Stimulated activated naive CD4-positive, alpha-beta T cell (primary cell): ENCODE results near the gene C19orf33.

Experiments
- DNase-seq, 6 experiments: peaks; one replicate each; lab custom pipeline; 2025; lab: John Stamatoyannopoulos, UW

C19orf33 gene

DNA sequence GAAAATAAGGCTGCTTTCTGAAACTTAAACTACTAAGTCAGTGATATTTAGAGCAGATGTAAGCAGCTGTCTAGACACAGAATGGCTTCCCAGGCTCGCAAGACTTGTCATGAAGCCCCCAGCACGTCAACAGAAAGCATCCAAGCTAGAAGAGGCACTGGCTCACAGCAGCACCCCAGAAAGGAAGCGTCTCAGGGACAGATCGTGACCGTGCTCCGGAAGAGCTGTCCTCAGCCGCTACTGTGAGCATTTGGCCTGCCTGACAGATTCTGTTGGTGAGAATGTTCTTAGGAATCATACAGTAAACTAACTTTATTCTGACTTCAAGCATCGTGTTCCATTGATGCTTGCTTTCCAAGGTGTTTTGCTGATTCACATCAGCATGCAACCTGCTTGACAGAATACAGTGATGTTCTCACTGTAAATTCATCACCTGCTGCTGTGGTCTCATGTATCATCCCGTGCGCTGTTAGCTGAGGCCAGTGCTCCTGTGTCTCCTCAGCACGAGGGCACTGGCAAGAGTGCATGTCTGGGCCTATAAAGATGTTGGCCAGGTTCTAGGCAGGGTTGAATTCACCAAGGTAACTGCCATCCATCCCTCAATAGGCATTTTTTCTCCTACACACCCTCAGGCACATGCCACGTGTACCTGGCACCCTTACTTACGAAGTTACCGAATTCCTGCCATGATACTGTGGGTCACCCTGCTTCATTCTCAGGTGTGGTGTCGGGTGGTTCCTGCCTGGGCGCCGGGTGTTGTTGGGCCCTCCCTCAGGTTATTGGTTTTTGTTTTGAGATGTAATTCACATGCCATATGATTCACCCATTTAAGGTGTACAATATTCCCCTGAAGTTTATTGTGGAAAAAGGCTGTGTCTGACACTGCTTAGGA is 23.8 kb upstream of the C19orf33 start:
- DNase-seq: no peak

DNA sequence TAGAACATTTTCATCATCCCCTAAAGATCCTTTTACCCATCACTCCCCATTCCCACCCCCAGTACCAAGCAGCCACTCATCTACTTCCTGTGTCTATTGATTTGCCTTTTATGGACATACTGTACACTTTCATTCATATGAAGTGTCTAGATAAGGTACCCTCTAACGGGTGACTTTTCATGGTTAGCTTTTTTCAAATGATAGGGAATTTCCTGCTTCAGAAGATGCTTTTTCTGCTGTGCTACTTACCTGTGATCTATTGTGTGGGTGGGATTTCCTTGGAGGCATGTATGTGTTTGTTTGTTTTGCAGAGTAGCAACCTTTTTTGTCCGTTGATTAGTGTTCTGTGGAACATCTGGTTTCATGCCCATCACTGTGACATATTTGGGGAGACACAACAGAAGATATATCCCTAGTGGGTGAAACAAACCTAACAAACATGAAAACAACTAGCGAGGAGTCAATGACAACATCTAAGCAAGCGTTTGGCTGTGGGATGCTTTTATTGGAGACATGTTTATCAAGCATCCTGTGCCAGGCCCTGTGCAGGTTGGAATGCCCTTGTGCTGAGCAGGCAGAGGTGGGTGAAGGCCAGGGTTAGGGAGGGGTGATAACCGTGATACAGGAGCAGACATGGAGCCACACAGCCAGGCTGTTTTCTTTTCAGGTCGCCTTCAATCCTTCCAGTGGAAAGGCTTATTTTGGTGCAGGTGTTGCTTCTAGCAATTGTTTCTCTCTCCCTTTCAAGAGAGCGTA is 22.1 kb upstream of the C19orf33 start:
- DNase-seq: no peak

DNA sequence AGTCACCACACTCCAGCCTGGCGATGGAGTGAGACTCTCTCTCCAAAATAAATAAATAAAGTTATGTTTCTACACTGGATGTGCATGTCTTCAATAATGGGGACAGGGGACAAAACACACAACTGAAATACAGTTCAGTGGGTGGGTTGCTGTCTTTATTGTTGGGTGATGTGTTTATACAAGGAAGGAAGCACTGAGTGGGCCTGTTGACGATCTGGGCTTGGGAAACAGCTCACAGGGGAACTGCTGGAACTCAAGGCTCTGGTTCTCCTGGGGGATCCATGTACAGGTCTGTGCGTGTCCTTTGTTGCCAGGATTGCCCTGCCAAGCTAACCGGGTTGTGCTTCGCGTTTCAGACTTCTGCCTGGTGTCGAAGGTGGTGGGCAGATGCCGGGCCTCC is 20.8 kb upstream of the C19orf33 start:
- no peak for DNase-seq

DNA sequence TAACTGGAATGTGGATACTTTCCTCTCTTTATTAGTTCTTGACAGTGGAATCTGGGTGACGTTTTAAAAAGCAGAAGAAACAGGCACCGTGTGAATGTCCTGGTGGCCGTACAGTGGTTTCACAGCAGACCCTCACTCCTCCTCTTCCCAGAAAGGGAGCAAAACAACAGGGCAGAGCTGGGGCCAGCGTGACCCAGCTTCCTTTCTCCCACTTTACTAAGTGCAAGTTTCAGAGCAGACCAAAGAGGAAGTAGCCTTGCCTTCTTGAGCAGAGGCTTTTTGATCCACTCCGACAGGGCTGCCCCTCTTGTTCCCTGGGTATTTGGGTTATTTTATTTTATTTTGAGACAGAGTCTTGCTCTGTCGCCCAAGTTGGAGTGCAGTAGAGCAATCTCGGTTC is 19.6 kb upstream of the C19orf33 start:
- DNase-seq: no peak

DNA sequence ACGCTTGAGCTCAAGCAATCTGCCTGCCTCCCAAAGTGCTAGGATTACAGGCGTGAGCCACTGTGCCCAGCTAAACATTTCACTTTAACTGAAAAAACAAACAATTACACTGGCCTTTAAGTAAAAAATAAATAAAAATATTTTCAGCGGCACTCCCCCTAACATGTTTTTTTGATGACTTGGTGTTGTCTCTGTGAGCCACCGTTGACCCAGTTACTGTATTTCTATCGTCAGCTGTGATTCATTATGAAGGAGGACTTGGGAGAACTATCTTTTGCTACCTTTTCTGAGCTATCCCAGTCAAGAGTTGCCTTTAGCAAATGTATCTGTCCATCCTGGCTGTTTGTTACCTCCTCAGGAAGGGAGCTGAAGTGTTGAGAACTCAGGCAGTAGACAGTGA is 18.5 kb upstream of the C19orf33 start:
- DNase-seq: no peak

DNA sequence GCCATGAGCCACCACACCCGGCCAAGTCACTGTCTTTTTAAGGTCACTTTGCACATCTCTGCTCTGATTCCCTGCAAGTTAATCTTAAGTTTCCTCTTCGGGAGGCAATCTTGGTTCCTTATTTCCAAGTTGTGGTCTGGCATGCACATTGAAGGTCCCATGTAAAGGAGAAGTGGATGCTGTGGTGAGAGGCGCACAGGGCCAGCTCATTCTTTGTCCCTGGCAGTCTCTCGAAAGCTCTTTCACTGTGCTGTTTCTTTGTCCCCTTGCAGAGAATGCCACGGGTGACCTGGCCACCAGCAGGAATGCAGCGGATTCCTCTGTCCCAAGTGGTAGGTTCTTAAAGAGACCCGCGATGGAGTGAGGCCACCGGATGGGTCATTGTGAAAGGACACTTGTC is 16.4 kb upstream of the C19orf33 start:
- DNase-seq: no peak

DNA sequence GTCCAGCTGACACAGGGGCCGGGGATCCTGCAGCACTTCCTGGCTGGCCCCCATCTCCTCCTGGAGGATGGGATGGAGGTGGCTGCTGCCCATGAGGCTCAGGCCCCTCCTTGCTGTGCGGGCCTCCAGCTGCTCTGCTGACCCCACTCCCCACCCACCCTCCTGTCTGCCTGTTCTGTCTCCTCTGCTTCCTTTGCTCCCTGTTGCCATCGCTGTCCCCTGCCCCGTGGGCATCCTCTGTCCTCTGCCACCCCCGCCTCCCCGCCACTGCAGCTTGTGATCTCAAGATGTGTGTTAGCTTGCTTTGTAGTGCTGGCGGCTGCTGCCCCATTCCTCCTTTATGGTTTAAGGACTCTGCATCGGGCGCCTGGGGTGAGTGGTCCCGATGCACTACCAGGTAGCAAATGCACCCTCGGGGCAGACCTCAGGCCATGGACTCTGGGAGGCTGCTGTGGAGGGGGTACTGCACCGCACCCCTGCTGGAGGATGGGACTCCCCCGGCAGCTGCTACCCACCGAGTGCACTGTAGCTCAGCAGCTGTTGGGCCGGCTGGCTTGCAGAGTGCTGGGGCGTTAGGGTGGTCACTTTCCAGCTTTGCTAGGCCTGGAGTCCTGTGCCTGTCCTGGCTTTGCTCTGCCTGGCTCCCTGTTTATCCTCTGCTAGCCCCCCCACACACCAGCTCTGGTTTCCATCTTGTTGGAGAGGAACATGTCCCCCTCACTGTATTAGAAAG is 15.8 kb upstream of the C19orf33 start:
- no peak for DNase-seq

DNA sequence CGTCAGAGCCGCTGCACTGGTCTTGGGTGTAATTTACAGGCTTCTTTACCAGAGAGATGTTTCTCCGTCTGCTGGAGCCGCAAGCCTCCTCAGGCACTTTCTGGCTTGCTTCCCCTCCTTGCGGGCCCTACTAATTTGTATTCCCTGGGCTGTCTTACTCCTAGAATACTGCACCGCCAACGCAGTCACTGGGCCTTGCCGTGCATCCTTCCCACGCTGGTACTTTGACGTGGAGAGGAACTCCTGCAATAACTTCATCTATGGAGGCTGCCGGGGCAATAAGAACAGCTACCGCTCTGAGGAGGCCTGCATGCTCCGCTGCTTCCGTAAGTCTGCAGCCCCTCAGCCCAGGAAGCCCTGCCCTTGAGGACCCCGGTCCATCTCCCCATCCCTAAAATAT is 14.1 kb upstream of the C19orf33 start:
- DNase-seq: no peak

DNA sequence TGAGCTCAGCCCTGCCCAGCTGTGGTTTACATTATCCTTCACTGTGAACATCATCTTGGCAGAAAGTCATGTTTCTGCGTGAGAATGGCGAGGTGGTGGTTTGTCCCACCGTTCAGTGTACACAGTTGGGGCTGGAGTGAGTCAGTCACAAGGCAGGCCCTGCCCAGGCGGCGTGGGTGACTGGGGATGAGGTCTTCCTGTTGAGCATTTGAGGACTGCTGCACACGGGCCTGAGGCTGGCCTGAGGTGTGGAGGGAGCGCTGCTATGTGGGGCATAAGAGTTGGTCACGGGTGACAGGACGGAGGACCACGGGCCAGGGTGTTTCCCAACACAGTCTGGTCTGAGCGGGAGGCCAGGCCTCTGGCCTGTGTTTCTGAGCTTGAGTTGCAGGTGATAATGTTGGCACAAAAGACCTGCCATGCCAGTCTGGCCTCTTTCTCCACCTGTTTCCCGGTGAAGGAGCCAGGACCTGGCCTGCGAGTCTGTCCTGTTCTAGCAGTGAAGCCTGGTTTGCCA is 13.4 kb upstream of the C19orf33 start:
- no peak for DNase-seq

DNA sequence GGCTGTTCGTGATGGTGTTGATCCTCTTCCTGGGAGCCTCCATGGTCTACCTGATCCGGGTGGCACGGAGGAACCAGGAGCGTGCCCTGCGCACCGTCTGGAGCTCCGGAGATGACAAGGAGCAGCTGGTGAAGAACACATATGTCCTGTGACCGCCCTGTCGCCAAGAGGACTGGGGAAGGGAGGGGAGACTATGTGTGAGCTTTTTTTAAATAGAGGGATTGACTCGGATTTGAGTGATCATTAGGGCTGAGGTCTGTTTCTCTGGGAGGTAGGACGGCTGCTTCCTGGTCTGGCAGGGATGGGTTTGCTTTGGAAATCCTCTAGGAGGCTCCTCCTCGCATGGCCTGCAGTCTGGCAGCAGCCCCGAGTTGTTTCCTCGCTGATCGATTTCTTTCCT is 12.2 kb upstream of the C19orf33 start:
- no peak for DNase-seq

DNA sequence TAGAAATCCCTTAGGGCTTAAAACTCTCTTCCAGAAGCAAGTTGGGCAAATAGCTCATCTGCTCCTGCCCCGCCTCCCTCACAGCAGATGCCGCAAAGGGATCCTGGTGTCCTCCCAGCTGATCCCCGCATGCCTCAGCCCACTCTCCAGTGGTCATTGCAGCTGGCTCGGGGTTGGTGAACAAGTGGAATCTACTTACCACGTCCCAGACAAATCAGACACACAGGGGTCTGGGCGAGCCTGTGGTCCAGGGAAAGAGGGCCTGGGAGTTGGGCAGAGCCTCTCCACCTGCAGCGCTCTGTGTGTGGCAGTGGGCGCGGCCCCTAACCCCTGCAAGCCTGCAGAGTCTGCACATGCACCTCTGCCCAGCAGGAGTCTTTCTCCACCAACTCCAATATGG is 10.8 kb upstream of the C19orf33 start:
- no peak for DNase-seq

DNA sequence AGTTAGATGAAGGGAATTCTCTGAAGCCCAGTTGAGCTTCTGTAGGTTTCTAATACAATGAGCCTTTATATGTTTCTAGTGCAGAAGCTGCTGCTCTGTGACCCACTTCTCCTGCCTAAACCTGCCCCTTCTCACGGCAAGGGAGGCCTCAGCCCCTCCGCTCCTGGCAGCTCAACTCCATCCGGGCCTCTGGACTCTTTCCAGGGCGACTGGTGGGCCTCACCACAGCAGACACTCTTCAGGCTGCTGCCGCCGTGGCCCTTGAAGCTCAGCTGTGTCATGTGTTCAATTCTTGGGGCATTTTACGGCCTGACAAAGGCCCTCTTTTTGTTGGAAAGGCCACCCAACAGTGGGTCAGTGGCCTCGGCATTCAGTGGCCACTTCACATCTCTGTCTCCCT is 10.0 kb upstream of the C19orf33 start:
- no peak for DNase-seq

DNA sequence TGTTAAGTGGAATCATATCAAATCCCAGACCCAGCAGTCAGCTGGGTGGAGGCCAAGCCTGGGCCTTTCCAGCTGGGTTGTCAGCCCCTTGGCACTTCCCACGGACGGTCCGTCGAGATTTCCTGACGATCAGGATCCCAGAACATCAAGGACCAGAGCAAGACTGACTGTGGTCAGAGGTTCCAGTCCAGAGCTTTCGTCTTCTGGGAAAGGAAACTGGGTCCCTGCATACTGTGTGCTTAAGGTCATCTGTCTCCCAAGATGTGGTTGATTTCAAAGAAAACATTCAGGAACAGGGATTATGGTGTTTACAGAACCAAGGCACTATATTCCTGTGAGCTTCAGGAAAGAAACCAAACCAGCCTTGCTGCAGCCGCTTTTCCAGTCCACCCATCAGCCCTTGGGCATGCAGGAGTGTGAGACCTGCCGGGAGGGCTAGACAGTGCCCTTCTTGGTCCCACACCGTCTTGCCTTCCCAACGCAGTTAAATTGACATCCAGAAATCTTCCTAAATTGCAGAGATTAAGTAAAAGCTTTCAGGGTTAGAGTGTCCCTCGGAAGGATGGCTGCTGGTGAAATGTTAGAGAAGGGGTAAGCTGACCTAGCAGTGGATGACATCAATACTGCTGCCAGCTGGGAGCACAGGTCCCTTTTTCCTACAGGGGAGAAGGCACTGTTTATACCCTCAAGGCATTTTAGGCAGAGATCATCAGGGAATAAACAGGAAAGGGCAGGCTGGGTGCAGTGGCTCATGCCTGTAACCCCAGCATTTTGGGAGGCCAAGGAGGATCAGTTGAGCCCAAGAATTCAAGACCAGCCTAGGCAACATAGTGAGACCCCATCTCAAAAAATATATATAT is 5.0 kb upstream of the C19orf33 start:
- DNase-seq: no peak

DNA sequence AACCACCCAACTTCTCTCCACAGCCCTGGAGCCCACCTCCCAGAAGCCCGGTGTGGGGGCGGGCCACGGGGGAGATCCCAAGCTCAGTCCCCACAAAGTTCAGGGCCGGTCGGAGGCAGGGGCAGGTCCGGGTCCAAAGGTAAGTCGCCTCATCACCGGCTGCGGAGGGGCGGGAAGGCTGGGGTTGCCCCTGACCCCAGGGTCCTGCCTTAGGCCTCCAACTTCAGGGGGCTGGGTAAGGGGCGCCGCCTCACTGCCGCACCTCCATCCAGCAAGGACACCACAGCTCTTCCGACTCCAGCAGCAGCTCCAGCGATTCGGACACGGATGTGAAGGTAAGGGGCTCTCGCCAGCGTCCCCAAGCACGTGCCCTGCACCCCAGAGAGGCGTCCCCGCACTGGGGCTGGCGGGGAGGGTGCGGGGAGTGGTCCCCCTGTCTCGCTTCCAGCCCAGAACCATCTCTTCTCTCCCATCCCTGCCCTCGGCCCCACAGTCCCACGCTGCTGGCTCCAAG is 358 bp downstream of the C19orf33 start:
- no peak for DNase-seq

DNA sequence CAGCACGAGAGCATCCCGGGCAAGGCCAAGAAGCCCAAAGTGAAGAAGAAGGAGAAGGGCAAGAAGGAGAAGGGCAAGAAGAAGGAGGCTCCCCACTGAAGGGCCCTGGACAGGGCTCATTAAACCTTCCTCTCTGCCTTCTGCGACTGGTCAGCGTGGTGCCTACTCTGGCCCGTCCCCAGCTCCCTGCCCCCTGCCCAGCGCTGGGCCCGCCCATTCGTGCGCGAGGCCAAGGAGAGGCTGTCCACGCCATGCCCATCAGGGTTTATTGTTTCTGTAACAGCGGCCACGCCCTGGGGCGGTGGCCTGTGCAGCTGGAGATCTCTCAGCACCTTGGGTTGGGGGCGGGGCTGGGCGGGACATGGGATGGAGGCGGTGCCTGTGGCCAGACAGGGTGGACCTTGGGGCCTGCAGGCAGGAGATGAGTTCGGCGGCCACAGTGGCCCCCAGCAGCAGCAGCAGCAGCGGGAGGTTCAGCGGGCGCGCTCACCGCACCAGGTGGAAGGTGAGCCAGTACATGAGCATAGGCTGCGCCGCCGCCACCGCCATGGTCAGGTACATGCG is 897 bp downstream of the C19orf33 start:
- no peak for DNase-seq

DNA sequence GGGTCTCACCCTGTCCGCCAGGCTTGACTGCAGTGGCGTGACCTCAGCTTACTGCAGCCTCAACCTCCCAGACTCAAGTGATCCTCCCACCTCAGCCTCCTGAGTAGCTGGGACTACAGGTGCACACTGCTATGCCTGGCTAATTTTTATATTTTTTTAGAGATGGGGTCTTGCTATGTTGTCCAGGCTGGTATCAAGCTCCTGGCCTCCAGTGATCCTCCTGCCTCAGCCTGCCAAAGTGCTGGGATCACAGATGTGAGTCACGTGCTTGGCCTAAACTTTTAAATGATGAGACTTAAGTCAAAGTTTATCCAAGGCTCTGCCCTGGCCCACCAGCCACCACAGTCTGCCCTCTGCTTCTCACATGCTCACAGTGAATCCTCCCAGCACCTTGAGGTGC is 2.2 kb downstream of the C19orf33 start:
- no peak for DNase-seq

DNA sequence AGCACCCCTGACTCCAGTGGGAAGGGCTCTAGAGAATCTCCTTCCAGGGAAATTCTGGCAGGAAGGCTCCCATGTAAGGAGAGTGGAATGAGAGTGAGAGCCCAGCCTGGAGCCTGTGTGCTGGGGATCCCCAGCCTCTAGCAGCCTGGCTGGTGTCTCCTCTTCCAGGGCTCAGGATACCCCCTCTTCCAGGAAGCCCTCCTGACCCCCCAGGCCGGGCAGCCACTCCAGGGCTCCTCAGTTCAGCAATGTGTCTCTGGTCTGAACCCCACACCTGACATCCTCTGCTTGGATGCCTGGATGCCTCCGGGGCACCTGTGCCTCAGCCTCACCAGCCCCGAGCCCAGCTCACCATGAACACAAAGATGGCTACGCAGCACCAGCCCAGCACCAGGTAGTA is 3.0 kb downstream of the C19orf33 start:
- no peak for DNase-seq

DNA sequence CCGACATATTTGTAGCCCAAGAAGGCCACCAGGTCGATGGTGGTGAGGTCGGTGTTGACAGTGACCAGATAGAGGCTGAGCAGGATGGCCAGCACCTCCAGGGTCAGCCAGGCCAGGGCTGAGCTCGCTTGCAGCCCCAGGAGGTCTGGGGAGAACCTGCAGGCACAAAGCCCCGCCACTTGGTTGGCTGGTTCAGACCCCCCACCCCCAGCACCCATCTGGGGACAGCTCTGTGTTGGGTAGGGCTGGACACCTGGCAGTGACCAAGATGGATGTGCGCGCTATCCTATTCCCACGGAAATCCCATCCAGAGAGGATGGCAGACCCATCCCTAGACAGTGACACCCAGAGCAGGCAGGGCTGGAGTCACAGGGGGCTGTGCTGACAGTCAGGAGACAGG is 3.5 kb downstream of the C19orf33 start:
- no peak for DNase-seq

DNA sequence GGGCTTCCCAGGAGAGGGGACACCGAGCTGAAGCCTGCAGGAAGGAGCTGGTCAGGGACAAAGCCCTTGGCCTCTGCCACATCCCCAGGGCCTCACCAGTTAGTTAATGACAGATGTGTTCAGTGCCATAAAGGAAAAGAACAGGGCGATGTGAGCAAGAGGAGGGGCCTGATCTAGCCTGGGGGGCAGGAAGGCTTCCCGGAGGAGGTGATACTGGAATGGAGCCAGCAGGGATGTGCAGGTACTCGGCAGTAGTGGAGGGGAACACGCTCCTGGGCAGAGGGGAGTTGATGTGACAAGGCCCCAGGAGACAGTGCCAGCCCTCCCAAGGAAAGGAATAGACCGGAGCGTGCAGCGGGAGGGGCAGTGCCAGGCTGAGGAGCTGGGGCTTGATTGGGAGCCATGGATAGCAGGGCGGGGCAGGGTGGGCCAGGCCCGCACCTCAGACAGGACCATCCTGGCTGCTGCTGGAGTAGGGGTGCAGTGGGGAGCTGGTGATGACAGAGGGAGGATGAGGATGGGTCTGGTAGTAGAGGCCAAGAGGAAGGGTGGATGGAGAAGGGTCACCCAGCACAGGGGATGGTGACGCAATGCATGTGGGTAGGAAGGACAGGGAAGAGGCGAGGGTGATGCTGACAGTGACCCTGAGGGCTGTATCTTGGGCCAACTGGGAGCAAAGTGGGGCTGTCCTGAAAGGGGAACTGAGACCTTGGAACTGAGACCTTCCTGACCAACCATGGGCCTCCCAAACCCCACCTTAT is 4.1 kb downstream of the C19orf33 start:
- DNase-seq: no peak

DNA sequence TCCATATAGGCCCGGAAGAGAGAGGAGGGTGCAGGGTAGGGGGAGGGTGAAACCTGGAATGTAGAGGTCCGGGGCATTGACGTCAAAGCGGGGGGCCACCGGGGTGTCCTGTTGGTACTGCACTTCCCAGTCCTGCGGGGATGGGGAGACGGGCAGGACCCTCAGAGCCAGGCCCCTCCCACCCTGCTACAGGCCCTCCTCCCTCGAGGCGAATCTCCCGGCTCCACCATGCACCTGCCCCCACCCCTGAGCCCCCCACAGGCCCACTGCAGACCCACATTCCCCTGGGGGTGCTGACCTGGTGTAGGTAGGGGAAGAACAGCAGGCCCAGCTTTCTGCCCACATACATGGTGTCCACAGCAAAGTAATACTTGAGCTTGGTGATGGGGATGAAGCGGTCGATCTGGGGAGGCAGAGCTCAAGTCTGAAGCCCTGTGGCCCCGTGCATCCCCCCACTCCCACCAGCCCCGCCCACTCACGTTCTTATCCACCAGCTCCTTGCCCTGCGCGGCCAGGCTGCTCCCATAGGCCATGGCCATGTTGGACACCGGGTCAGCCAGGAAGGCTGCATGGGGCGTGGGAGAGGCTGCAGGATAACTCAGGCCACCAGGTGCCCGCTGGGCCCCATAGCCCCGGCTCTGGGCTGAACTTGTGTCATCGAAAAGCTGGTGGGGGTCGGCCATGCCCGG is 5.0 kb downstream of the C19orf33 start:
- no peak for DNase-seq
